Ishikawa (cell line): ENCODE data around the gene NXN.

ENCODE experiments used
- CEBPB ChIP-seq: IDR thresholded peaks from 2 replicates; pipeline ENCODE4 v1.6.1; 2012
- CREB1 ChIP-seq: IDR thresholded peaks from 2 replicates; pipeline ENCODE4 v1.6.1; 2012; ENCODE audit warnings: low read depth
- EGR1 ChIP-seq: IDR thresholded peaks from 2 replicates; pipeline ENCODE4 v1.6.1; 2012
- EP300 ChIP-seq: IDR thresholded peaks from 2 replicates; pipeline ENCODE4 v1.6.1; 2012; ENCODE audit warnings: borderline replicate concordance
- FOXM1 ChIP-seq: IDR thresholded peaks from 2 replicates; pipeline ENCODE4 v1.6.1; 2012; ENCODE audit warnings: low read depth, borderline replicate concordance
- MAX ChIP-seq: IDR thresholded peaks from 2 replicates; pipeline ENCODE4 v1.6.1; 2012
- NFIC ChIP-seq: IDR thresholded peaks from 2 replicates; pipeline ENCODE4 v1.6.1; 2012
- RAD21 ChIP-seq: IDR thresholded peaks from 2 replicates; pipeline ENCODE4 v1.6.1; 2012; ENCODE audit warnings: low read depth
- REST ChIP-seq: IDR thresholded peaks from 2 replicates; pipeline ENCODE4 v1.6.1; 2012; ENCODE audit warnings: low read depth, mild to moderate bottlenecking
- TAF1 ChIP-seq: IDR thresholded peaks from 2 replicates; pipeline ENCODE4 v1.6.1; 2012; ENCODE audit warnings: low read depth, mild to moderate bottlenecking
- TCF12 ChIP-seq: IDR thresholded peaks from 2 replicates; pipeline ENCODE4 v1.6.1; 2012; ENCODE audit warnings: low read depth
- TEAD4 ChIP-seq: IDR thresholded peaks from 2 replicates; pipeline ENCODE4 v1.6.1; 2012
- USF1 ChIP-seq: IDR thresholded peaks from 2 replicates; pipeline ENCODE4 v1.6.1; 2012
- YY1 ChIP-seq: IDR thresholded peaks from 2 replicates; pipeline ENCODE4 v1.6.1; 2012; ENCODE audit warnings: low read depth
- ZBTB7A ChIP-seq: IDR thresholded peaks from 2 replicates; pipeline ENCODE4 v1.6.1; 2012; ENCODE audit warnings: low read depth

Gene NXN

GRCh38 chr17:920190-920589, 59.4 kb downstream of the NXN start:
- TF ChIP-seq TEAD4 (no peak), NFIC (no peak), FOXM1 (no peak), CREB1 (no peak), YY1 (no peak), EP300 (no peak), EGR1 (no peak), TAF1 (no peak), ZBTB7A (no peak), RAD21 (no peak), MAX (no peak), CEBPB (no peak), REST (no peak), TCF12 (no peak), USF1 (no peak)

- TF ChIP-seq CEBPB, result no peak
- TF ChIP-seq YY1, result no peak
- no peak for TF ChIP-seq REST
- TF ChIP-seq USF1, result no peak
- no peak for TF ChIP-seq ZBTB7A
- TF ChIP-seq RAD21, result no peak
- no peak for TF ChIP-seq NFIC
- no peak for TF ChIP-seq EP300
- no peak for TF ChIP-seq EGR1
- no peak for TF ChIP-seq TEAD4
- TF ChIP-seq TAF1, result no peak
- TF ChIP-seq MAX, result no peak
- no peak for TF ChIP-seq FOXM1
- no peak for TF ChIP-seq CREB1
- TF ChIP-seq TCF12, result no peak
These were observed 61.4 kb downstream of the NXN start for GRCh38 chr17:917941-918740.

GRCh38 chr17:917391-917811, 62.2 kb downstream of the NXN start:
- TF ChIP-seq CEBPB (no peak), TCF12 (no peak)

GRCh38 chr17:916315-916714, 63.3 kb downstream of the NXN start:
- TF ChIP-seq RAD21 (no peak), TEAD4 (no peak), NFIC (no peak), YY1 (no peak), TAF1 (no peak), CEBPB (no peak), USF1 (no peak), FOXM1 (no peak), EP300 (no peak), ZBTB7A (no peak), CREB1 (no peak), TCF12 (no peak), MAX (no peak), REST (no peak), EGR1 (no peak)
